ENCODE data around the gene ATAD3A.
"Not testable (repeated sequence)": the region's sequence is repeated elsewhere in the genome, so short reads cannot be mapped to it uniquely, and the experiment has no call there.

The ATAD3A gene

DNA sequence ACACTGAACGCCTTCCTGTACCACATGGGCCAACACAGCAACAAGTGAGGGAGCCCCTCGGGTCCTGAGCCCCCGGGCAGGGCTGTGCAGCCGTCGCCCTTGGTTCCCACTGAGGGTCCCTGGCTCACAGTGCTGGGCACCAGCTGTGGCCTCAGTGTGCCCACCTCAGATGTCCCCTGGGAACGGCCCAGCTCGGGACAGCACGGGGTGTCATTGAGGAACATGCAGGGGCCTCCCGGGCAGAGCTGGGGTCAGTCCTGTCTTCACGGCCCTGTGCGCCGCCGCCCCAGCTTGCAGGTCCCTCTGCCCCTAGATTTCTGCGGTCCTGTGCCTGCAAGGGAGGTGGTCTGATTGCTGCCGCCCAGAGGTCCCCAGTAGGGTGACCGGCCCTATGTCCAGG, 22.7 kb upstream of the ATAD3A start:
- no peak for DNase-seq (ENCODE audit: low read depth in 3 of 3, low spot score in 1 of 3)

DNA sequence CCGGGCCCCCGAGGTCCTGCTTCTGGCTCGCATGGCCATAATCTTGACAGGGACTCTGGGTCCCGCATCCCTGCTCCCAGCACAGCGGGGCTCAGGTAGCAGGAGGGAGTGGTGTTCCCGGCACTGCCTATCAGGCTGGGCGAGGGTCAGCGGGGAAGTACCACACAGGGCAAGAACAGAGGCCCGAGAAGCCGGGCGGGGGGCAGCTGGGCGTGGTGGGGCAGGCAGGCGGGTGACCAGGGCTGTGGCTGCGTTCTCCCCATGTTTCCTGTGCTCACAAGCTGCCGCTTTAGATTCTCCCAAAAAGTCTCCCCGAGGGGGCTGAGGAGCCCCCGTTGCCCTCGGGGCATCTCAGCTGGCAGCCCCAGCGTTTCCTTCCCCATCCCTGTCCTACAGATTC, 22.1 kb upstream of the ATAD3A start:
- no peak for DNase-seq (ENCODE audit: low read depth in 3 of 3, low spot score in 1 of 3)

DNA sequence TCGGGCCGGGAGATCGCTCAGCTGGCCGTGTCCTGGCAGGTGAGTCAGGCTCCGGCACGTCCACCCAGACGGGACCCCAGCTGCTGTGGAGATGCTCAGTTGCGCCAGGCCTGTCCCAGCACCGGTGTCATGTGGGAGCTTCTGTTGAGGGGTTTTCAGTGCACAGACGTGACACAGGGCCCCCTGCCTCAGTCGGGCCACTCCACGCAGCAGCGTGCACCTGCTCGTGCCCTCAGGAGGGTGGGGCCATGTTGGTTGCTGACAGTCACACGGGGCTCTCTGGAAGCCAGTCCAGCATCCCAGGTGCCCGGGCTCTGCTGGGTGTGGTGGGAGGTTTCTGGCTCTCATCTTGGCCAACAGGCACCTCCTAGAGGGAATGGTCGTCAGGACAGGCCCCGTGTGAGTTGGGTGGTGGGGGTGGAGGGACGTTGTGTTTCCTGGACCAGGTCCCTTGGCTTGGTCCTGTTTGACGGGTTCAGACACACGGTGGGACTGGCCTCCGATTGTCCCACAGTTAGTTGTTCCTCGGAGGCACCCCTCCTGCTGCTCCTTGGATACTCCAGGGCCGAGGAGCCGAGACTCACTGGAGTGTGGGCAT, 21.2 kb upstream of the ATAD3A start:
- DNase-seq (ENCODE audit: low read depth in 3 of 3, low spot score in 1 of 3), result no peak

DNA sequence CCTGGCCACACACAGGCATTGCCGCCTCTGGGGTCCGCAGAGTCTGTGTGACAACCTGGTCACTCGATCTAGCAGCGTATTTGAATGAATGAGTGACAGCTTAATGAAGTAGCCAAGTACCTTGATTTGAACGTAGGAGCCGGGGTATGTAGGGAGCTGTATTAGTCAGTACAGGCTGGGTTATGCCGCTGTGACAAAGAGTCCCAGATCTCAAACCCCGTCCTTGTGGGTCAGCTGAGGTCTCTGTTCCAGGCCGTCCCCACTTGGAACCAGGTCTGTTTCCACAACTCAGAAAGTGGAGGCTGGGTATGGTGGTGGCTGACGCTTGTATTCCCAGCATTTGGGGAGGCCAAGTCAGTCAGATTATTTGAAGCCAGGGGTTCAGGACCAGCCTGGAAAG, 20.4 kb upstream of the ATAD3A start:
- DNase-seq (ENCODE audit: low read depth in 3 of 3, low spot score in 1 of 3), result no peak

DNA sequence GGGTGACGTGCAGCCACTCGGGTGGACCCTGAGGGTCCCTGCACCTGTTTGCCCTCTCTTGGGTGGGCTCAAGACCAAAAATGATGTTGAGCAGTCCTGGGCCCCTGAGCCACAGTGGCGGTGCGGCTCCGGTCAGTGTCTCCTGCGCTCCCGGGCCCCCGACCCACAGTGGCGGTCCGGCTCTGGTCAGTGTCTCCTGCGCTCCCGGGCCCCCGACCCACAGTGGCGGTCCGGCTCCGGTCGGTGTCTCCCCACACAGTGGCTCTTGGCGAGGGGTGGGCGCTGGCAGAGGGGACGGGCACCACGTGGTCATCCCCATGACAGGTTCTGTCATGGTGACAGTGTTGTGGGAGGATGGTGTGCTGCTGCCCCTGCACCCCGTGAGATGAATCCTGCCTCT, 17.7 kb upstream of the ATAD3A start:
- not testable (repeated sequence) for DNase-seq (ENCODE audit: low read depth in 3 of 3, low spot score in 1 of 3)

DNA sequence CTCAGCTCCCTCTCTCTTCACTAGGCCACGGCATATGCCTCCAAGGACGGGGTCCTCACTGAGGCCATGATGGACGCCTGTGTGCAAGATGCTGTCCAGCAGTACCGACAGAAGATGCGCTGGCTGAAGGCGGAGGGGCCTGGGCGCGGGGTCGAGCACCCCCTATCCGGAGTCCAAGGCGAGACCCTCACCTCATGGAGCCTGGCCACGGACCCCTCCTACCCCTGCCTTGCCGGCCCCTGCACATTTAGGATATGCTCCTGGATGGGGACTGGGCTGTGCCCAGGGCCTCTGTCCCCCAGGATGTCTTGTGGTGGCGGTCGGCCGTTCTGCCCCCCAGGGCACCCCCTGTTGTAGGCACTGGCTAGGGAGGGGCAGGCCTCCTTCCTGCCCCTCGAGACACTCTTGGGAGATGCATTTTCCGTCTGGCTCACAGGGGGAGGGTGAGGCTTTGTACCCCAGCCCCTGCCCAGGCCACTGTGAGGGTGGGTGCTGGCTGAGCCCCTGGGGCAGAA, 16.4 kb upstream of the ATAD3A start:
- not testable (repeated sequence) for DNase-seq (ENCODE audit: low read depth in 3 of 3, low spot score in 1 of 3)

DNA sequence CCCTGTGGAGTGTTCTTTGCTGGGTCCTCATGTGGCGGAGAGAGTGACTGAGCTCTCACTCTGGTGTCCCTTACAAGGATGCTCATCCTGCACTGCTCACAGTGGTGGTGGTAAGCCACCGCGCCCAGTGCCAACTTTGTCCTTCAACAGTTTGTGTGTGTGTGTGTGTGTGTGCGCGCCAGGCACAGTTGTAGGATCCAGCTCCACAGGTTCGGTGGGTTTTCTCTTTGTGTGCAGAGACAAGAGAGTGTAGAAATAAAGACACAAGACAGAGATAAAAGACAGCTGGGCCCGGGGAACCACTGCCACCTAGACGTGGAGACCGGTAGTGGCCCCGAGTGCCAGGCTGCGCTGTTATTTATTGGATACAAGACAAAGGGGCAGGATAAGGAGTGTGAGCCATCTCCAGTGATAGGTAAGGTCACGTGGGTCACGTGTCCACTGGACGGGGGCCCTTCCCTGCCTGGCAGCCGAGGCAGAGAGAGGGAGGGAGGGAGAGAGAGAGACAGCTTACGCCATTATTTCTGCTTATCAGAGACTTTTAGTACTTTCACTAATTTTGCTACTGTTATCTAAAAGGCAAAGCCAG, 7.1 kb upstream of the ATAD3A start:
- peak; percentile 36 to 55 (median 40) for DNase-seq (ENCODE audit: low read depth in 3 of 3, low spot score in 1 of 3)

DNA sequence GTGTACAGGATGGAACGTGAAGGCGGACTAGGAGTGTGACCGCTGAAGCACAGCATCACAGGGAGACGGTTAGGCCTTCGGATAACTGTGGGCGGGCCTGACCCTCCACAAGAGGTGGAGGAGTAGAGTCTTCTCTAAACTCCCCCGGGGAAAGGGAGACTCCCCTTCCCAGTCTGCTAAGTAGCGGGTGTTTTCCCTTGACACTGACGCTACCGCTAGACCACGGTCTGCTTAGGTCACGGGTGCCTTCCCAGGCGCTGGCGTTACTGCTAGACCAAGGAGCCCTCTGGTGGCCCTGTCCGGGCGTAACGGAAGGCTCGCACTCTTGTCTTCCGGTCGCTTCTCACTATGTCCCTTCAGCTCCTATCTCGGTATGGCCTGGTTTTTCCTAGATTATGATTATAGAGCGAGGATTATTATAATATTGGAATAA, 6.6 kb upstream of the ATAD3A start:
- DNase-seq (ENCODE audit: low read depth in 3 of 3, low spot score in 1 of 3), result not testable (repeated sequence)

DNA sequence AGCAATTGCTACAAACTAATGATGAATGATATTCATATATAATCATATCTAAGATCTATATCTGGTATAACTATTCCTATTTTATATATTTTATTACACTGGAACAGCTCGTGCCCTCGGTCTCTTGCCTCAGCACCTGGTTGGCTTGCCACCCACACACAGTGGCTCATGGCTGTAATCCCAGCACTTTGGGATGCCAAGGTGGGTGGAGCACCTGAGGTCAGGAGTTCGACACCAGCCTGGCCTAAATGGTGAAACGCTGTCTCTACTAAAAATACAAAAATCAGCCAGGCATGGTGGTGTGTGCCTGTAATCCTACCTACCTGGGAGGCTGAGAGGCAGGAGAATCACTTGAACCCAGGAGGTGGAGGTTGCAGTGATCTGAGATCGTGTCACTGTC, 6.2 kb upstream of the ATAD3A start:
- DNase-seq (ENCODE audit: low read depth in 3 of 3, low spot score in 1 of 3), result not testable (repeated sequence)

DNA sequence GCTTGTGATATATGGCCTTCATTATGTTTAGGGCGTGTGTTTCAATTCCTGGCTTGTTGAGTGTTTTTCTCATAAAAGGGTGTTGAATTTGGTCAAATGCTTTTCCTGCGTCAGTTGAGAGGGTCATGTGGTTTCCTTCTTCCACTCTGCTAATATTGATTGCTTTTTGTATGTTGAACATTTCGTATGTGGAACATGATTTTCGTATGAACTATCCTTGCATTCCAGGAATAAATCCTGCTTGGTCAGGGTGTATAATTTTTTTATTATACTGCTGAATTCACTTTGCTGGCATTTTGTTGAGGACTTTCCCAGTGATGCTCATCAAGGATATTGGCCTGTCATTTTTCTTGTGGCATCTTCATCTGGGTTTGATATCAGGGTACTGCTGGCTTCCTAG, 4.7 kb upstream of the ATAD3A start:
- DNase-seq (ENCODE audit: low read depth in 3 of 3, low spot score in 1 of 3), result no peak

DNA sequence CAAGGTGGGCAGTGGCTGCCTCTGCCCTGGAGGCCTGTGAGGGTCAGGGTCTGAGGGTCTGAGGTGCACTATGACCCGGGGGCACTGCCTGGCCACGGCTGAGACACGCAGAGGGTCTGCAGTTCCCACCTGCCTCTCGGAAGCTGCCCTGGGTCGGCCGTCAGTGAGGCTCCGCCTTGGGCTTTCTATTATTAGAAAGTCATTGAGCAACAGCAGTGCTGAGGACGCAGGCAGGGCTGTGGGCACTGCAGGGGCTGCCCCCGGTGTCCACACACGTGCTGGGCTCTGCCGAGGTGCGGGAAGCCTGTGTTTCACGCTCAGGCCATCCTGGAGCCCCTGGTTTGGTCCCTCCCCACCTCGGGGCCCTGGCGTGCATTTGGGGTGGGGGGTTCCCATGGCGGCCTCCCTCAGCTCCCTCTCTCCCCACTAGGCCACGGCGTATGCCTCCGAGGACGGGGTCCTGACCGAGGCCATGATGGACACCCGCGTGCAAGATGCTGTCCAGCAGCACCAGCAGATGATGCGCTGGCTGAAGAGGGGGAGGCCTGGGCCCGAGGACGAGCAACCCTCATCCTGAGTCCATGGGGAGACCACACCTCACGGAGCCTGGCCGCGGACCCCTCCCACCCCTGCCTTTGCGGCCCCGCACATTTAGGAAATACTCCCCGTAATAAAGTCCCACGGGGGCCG, 3.0 kb upstream of the ATAD3A start:
- DNase-seq (ENCODE audit: low read depth in 3 of 3, low spot score in 1 of 3), result not testable (repeated sequence)

DNA sequence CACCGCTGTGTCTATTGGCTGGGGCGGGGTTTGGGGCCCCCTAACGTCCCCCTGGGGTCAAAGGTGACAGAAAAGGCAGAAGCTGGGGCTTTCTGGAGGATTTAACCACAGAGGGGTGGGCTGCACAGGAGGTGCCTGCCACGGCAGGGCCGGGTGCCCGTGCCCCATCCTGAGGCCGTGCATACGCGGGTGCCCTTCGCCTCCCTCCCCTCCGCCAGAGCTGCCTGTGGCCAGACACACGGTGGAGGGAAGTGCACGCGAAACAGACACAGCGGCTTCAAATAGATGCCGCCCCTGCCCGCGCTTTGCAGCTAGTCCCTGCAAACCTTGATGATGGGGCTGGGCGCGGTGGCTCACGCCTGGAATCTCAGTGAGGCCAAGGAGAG, 2.5 kb upstream of the ATAD3A start:
- not testable (repeated sequence) for DNase-seq (ENCODE audit: low read depth in 3 of 3, low spot score in 1 of 3)

DNA sequence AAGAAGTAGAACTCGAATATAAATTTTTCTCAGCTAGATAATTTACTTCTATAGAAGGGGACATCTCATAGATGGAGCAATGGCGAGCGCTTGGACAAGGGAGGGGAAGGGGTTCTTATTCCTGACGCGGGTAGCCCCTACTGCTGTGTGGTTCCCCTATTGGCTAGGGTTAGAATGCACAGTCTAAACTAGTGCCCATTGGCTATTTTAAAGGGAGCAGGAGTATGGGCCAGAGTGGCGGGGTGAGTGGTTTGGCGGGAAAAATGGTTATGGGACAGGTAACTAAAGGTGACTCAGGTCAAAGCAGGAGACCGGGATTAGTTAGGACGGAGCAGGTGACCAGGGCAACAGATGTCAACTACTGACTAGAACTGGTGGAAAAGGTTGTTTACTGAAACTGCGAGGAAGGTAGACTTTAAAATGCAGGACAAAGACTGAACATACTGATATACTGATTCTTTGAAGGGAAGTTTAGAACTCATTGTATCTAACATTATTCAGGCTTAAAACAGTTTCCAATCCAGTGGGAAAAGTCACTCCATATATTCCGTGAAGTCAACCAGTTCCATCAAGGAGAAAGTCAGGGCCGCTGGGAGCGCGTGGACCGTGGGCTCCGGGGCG, 940 bp upstream of the ATAD3A start:
- no peak for DNase-seq (ENCODE audit: low read depth in 3 of 3, low spot score in 1 of 3)

DNA sequence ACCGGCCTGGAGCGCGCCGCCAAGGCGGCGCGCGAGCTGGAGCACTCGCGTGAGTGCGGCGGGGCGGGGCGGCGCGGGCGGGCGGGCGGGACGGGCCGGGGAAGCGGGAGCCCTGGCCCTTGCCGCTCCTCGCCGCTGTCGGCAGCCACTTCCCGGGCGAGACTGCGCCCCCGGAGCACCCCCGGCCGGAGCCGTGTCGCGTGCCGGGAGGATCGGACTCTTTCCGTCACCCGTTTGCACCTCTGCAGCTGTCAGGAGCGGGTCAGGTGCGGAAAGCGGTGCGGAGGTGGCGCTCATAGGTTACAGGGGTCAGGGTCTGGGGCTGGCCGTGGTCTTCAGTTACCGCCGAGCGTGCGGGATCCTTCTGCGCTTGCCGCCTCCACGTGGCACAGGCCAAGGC, 463 bp downstream of the ATAD3A start:
- not testable (repeated sequence) for DNase-seq (ENCODE audit: low read depth in 3 of 3, low spot score in 1 of 3)

DNA sequence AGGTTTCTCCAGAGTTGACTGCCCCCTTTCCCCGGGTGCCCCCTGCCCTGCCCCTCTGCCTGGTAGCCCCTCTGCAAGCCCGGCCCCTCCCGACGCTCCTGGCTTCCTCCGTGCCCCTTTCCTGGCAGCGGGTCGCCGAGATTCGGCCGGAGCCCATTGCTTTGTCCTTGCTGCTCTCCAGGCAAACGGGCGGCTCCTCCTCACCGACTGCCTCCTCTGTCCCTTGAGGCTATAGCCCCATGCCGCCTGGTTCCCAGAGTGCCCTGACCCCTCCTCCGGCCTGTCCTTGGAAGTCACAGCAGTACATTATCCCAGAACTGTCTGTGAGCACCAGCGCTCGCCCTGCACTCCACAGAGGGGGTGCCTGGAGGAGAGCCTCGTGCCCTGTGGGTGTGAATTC, 1.7 kb downstream of the ATAD3A start:
- DNase-seq (ENCODE audit: low read depth in 3 of 3, low spot score in 1 of 3), result not testable (repeated sequence)

DNA sequence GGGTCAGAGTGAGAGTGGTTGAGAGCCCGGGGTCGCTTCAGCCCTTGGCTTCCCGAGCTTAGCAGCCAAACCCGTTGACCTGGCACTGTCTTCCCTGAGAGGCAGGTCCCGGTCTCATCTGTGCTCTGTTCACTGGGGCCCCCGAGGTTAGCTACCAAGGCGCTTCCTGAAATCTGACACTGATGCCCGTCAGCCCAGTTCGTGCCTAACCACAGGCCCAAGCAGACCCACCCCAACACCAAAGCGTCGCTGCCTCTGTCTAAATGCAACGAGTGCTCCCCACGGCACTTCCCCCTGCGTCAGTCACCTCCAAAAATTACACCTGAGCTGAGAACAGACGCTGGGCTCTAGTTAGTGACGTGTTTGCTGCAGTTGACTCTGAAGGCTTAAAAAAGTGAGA, 2.4 kb downstream of the ATAD3A start:
- DNase-seq (ENCODE audit: low read depth in 3 of 3, low spot score in 1 of 3), result not testable (repeated sequence)

DNA sequence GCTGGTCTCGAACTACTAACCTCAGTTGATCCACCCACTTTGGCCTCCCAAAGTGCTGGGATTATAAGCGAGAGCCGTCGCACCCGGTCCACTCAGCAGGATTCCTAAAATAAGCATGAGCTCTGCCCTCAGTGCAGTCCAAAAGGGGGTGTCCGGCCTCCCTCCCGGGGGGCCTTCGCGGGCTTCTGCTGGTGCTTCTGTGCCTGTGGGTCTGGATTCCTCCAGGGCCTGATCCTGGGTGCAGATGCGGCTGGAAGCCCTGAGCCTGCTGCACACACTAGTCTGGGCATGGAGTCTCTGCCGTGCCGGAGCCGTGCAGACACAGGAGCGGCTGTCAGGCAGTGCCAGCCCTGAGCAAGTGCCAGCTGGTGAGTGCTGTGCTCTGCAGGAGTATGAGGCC, 5.0 kb downstream of the ATAD3A start:
- not testable (repeated sequence) for DNase-seq (ENCODE audit: low read depth in 3 of 3, low spot score in 1 of 3)

DNA sequence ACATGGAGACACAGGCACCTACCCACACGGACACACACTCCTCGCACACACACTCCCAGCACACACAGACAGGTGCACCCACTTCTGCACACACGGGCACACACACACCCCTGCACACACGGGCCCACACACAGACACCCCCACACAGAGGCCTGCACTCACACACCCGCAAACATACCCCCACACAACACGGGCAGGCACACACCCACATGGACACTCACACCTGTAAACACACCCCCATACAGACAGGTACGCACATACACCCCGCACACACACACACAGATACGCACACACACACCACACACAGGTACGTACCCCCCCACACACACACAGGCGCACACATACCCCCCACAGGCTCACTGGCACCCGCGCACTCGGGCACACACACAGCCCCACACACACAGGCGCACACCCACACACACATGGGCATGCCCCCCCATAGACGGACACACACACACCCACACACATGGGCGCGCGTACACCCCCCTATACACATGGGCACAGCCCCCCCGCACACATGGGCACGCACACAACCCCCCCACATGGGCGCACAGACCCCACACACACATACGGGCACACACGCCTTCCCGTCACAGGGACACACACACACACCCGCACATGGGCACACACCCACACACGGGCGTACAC, 6.1 kb downstream of the ATAD3A start:
- DNase-seq (ENCODE audit: low read depth in 3 of 3, low spot score in 1 of 3), result no peak

DNA sequence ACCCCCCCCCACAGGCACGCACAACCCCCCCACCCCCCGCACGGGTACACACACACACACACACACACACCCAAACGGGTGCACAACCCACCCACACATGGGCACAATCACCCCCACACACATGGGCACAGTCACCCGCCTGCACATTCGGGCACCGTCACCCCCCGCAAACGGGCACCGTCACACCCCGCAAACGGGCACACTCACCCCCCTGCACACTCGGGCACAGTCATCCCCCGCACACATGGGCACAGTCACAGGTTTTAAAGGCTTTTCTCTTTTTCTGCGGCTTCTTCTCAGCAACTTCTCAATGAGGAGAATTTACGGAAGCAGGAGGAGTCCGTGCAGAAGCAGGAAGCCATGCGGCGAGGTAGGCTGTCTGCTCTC, 6.7 kb downstream of the ATAD3A start:
- DNase-seq (ENCODE audit: low read depth in 3 of 3, low spot score in 1 of 3), result not testable (repeated sequence)

DNA sequence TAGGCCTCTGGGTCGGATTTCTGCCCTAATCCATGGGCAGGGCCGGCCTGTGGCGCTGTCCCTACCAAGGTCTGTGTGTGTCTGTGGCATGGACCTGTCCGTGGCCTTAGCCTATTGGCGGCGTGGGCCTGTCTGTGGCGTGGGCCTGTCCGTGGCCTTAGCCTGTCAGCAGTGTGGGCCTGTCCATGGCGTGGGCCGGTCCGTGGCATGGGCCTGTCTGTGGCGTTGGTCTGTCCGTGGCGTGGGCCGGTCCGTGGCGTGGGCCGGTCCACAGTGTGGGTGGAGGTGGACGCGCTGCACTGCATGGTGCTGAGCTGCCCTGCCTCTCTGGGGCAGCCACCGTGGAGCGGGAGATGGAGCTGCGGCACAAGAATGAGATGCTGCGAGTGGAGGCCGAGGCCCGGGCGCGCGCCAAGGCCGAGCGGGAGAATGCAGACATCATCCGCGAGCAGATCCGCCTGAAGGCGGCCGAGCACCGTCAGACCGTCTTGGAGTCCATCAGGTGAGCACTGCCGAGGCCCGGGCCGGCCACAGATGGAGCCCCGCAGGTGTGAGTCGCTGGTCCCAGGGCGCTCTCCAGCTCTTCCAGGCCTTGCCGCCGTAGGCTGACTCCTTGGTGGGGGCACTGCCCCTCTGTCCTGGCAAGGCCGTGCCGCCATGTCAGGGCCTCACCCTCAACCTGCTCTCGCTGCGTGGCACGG, 8.0 kb downstream of the ATAD3A start:
- DNase-seq (ENCODE audit: low read depth in 3 of 3, low spot score in 1 of 3), result not testable (repeated sequence)

DNA sequence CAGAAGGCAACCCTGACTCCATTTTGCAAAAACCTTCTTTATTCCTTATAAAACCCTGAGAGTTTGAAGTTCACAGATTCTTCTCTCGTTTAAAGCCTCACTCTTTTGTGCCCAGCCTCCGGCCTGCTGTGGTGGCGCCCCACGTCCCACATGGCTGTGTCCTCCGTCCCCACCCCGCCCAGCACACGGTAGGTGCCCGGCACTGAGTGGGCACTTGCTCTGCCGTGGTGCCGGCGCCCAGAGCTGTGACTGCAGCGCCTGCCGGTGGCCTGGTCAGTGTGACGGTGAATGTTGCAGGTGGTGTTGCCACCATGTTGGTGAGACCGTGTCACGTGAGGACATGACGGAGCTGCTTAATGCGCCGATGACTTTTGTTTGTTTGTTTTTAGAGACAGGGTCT, 9.4 kb downstream of the ATAD3A start:
- DNase-seq (ENCODE audit: low read depth in 3 of 3, low spot score in 1 of 3), result no peak

Measured in stimulated activated CD4-positive, alpha-beta T cell treated with anti-CD3 and anti-CD28 coated beads, TNF-alpha, amount 100 ng/mL, for 1 hour (primary cell).